Measurements from ENCODE around the gene CAPN1.
A peak's percentile ranks its signal among the peaks of the same experiment; 100 is the strongest.

CAPN1 gene

GRCh38 chr11:65204143-65204542, 22.4 kb downstream of the CAPN1 start:
- no peak for DNase-seq

DNA sequence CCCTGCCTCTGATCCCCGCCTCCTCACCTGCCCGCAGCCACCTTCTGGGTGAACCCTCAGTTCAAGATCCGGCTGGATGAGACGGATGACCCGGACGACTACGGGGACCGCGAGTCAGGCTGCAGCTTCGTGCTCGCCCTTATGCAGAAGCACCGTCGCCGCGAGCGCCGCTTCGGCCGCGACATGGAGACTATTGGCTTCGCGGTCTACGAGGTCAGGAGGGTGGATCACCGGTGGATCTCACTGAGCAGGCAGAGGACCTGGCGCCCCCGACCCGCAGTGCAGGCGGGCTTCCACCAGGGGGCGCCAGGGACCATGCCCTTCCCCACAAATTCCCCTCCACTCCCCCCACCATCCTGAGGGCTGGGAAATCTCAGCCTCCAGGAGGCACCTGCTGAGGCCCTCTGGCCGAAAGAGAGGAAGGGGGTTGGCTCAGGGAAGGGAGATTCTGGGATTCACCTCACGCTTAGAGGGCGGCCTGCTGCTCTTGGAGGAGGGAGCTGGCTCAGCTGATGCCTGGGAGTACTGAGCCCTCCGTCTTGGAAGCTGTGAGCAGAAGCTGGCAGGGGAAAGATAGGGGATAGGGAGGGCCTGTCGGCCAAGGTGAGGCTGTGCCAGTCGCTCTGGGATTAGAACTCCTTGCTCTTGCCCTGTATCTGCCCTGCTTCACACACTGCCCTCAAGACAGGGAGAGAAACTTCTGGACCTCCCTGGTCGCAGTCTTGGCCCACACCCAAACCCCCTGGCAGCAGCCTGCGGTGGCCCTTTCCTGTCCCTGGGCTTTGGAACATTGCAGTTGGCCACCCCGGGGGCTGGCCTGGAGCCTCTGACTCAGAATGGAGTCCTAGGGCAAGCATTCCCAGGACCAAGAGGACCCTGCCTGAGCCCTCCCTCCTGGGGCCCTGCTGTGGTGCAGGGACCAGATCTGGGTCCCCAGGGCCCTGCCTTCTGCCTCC, 23.2 kb downstream of the CAPN1 start:
- DNase-seq = peak; percentile 29

GRCh38 chr11:65205602-65205967, 23.9 kb downstream of the CAPN1 start:
- no peak for DNase-seq

DNA sequence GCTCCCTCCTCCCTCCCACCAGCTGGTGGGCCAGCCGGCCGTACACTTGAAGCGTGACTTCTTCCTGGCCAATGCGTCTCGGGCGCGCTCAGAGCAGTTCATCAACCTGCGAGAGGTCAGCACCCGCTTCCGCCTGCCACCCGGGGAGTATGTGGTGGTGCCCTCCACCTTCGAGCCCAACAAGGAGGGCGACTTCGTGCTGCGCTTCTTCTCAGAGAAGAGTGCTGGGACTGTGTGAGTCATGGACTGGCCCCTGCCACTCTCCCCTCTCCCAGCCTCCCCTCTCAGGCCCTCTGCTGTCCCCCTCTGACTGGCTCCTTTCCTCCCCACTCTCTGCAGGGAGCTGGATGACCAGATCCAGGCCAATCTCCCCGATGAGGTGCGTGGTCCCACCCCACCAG, 24.7 kb downstream of the CAPN1 start:
- no peak for DNase-seq

GRCh38 chr11:65206901-65207300, 25.2 kb downstream of the CAPN1 start:
- DNase-seq = no peak

DNA sequence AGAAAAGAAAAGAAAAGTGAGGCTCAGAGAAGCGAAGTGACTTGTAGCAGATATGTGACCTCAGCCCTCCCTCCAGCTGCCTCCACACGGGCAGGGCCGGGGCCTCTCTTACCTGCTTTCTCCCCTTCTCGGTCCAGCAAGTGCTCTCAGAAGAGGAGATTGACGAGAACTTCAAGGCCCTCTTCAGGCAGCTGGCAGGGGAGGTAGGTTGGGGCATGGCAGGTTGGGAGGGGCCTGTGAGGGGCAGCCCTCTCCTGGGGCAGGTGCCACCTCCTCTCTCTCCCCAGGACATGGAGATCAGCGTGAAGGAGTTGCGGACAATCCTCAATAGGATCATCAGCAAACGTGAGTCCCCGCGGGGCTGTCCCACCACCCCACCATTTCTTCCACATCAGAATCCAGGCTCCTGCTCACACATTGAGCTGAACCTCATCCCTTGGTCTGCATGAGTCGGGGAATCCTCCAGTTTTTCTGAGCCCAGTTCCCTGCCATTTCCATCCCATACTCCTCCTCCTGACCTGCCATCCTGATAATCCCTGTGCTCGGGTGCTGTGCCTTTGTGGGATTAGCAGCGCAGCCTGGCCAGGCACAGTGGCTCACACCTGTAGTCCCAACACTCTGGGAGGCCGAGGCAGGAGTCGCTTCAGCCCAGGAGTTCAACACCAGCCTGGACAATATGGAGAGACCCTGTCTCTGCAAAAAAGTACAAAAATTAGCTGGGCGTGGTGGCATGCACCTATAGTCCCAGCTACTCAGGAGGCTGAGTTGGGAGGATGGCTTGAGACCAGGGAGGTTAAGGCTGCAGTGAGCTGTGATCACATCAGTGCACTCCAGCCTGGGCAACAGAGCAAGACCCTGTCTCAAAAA, 26.4 kb downstream of the CAPN1 start:
- no peak for DNase-seq

DNA sequence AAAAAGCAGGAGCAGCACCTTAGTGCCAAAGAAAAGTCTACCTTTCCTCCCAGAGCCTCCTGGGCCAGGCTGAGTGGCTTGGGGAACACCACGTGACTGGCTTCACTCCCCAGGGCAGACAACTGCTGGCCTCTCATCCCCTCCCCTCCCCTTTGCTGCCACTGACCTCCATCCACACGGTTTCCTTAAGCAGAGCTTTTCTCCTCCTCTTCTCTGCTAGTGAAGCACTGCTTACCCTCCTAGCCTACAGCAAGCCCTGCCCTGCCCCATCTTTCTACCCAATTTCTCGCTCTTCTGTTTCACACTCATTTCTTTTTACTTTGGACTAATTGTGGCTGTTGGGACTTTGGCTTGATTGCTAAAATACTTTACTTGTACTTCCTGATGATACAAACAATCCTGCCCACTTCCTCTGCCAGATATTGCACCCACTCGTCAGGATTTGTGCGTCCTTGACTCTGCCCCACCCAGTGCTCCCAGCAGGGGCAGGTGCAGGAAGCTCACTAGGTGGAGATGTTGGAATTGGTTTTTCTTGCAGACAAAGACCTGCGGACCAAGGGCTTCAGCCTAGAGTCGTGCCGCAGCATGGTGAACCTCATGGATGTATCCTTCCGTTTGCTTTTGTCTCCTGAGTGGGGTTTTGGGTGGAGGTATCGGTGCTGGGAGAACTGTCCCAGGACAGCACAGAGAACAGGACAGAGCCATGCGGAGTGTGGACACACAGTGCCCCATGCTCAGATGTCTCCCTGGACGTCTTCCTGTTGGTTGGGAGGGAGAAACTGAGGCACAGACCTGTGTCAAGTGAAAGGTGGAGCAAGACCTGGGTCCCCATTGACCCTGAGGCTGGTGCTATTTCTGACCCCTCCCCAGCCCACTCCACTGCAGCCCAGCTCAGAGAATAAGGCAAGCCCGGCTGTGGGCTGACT, 27.3 kb downstream of the CAPN1 start:
- no peak for DNase-seq

DNA sequence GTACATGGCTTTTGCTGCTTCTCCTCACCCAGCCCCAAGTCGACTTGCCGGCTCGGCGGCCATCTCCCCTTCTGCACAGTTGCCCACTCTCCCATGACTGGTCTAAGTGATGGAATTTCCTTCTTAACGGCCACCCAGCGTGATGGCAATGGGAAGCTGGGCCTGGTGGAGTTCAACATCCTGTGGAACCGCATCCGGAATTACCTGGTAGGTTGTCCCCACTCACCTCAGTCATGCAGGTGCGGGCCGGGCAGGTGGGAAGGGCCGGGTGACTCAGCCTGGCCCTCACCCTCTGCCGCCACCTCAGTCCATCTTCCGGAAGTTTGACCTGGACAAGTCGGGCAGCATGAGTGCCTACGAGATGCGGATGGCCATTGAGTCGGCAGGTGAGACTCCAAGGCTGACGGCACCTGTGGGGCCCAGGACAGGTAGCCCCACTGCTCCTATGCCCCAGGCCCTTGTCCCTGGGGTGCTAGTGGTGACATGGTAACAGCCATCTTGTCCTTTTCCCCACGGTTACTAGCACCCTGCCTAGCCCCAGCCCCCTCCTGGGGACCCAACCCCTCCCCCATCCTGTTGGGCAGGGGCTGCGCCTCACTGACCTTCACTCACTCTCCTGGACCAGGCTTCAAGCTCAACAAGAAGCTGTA, 28.1 kb downstream of the CAPN1 start:
- no peak for DNase-seq

- DNase-seq = no peak
These were observed 28.6 kb downstream of the CAPN1 start for GRCh38 chr11:65210361-65210731.

- DNase-seq = no peak
These were observed 29.0 kb downstream of the CAPN1 start for GRCh38 chr11:65210748-65211147.

GRCh38 chr11:65211293-65212105, 29.8 kb downstream of the CAPN1 start:
- DNase-seq = no peak

GRCh38 chr11:65212226-65212801, 30.6 kb downstream of the CAPN1 start:
- no peak for DNase-seq

GRCh38 chr11:65213322-65214211, 31.8 kb downstream of the CAPN1 start:
- DNase-seq = no peak

- no peak for DNase-seq
These were observed 32.6 kb downstream of the CAPN1 start for GRCh38 chr11:65214212-65214845.

- peak; percentile 34 for DNase-seq
These were observed 33.8 kb downstream of the CAPN1 start for GRCh38 chr11:65215441-65216076.

GRCh38 chr11:65216830-65217229, 35.1 kb downstream of the CAPN1 start:
- no peak for DNase-seq

- DNase-seq = no peak
These were observed 36.0 kb downstream of the CAPN1 start for GRCh38 chr11:65217441-65218423.

DNA sequence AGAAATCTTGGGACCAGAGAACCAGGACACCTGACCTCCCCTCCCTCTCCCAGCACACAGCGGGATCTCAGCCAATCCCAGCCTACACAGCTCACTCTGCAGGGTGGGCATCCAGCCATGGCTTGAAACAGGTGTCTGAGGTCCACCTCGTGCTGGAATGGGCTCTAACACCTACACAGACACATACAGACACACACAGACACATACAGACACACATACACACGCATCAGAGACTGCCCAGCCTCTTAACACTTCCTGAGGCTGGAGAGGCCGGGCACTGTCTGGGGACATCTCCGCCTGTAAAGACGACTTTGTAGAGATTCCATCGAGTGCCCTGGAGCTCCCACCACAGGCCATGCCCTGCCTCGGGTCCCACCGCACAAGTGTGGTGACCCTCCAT, 36.7 kb downstream of the CAPN1 start:
- no peak for DNase-seq

Measured in activated CD4-positive, alpha-beta T cell treated with anti-CD3 and anti-CD28 coated beads for 1 hour (primary cell).